T1000 (cell line): Measurements from ENCODE around the gene STEAP2.

Source experiments
- DNase-seq: peaks from one replicate; lab custom pipeline; 2025; ENCODE audit warnings: mixed read lengths; lab: John Stamatoyannopoulos, UW

The STEAP2 gene

GRCh38 chr7:90192876-90193750, 18.4 kb upstream of the STEAP2 start:
- no peak for DNase-seq

GRCh38 chr7:90194911-90195809, 16.4 kb upstream of the STEAP2 start:
- DNase-seq, result no peak

GRCh38 chr7:90201500-90202195, 9.9 kb upstream of the STEAP2 start:
- DNase-seq, result no peak

- no peak for DNase-seq
Observed at GRCh38 chr7:90207956-90208355, 3.6 kb upstream of the STEAP2 start.

GRCh38 chr7:90209776-90210175, 1.8 kb upstream of the STEAP2 start:
- no peak for DNase-seq

GRCh38 chr7:90210475-90210874, 1.1 kb upstream of the STEAP2 start:
- no peak for DNase-seq

- no peak for DNase-seq
Observed at GRCh38 chr7:90210981-90211380, 559 bp upstream of the STEAP2 start.

GRCh38 chr7:90212149-90212495, 582 bp downstream of the STEAP2 start:
- no peak for DNase-seq

GRCh38 chr7:90213521-90213920, 2.0 kb downstream of the STEAP2 start:
- no peak for DNase-seq

GRCh38 chr7:90216080-90216674, 4.6 kb downstream of the STEAP2 start:
- no peak for DNase-seq

- DNase-seq, result no peak
Observed at GRCh38 chr7:90216771-90217170, 5.2 kb downstream of the STEAP2 start.

GRCh38 chr7:90222390-90222789, 10.8 kb downstream of the STEAP2 start:
- no peak for DNase-seq

- DNase-seq, result no peak
Observed at GRCh38 chr7:90222811-90223725, 11.5 kb downstream of the STEAP2 start.

- no peak for DNase-seq
Observed at GRCh38 chr7:90224195-90224594, 12.7 kb downstream of the STEAP2 start.

GRCh38 chr7:90225181-90225580, 13.6 kb downstream of the STEAP2 start:
- DNase-seq, result no peak

- no peak for DNase-seq
Observed at GRCh38 chr7:90225601-90226000, 14.1 kb downstream of the STEAP2 start.

GRCh38 chr7:90227259-90227658, 15.7 kb downstream of the STEAP2 start:
- DNase-seq, result no peak

- no peak for DNase-seq
Observed at GRCh38 chr7:90229682-90230081, 18.1 kb downstream of the STEAP2 start.

GRCh38 chr7:90230834-90231233, 19.3 kb downstream of the STEAP2 start:
- DNase-seq, result no peak

- no peak for DNase-seq
Observed at GRCh38 chr7:90231304-90231703, 19.8 kb downstream of the STEAP2 start.

- no peak for DNase-seq
Observed at GRCh38 chr7:90232430-90232829, 20.9 kb downstream of the STEAP2 start.
